ENCODE data around the gene BRIP1.

GRCh38 chr17:61680921-61681320 lies 182.4 kb downstream of the BRIP1 start:
- TF ChIP-seq CTCF (IDR thresholded peaks at IDR 0.05): no peak
- TF ChIP-seq POLR2AphosphoS5 (IDR thresholded peaks at IDR 0.05; ENCODE audit: low read depth, low read length): no peak
- no peak for TF ChIP-seq REST (IDR thresholded peaks at IDR 0.05; ENCODE audit: low read depth, low read length)
- TF ChIP-seq EP300 (IDR thresholded peaks at IDR 0.05; ENCODE audit: borderline replicate concordance in 1 of 2, low read depth in 1 of 2, low read length in 1 of 2): no peak
- TF ChIP-seq ZBTB33 (IDR thresholded peaks at IDR 0.05; ENCODE audit: borderline replicate concordance, low read depth): no peak
- TF ChIP-seq MAX (IDR thresholded peaks at IDR 0.05; ENCODE audit: low read depth): no peak

Data from SK-N-SH (cell line).